ENCODE data around the gene SCUBE1.

SCUBE1 gene

GRCh38 chr22:43236411-43237166 lies 106.6 kb downstream of the SCUBE1 start:
- peaks cover 20% of the 10 kb centered on the region for H3K4me1 Mint-ChIP-seq

GRCh38 chr22:43235445-43236409 lies 107.4 kb downstream of the SCUBE1 start:
- Mint-ChIP-seq H3K27me3 (ENCODE audit: low read depth) (peaks cover 20% of the 10 kb centered on the region), H3K4me1 (peaks cover 20% of the 10 kb centered on the region), H3K36me3 (ENCODE audit: low read depth) (no peaks in the 10 kb centered on the region), H3K27ac (peak overlapping the region in 1 of 3 experiments; percentile 35), H3K4me3 (no peak overlapping the region), H3K9me3 (no peaks in the 10 kb centered on the region)
- no peak for TF ChIP-seq CTCF (IDR thresholded peaks at IDR 0.05; ENCODE audit: unreplicated experiment in 3 of 3)

More at GRCh38 chr22:43236411-43237166, 106.6 kb downstream of the SCUBE1 start:
- no peak for TF ChIP-seq CTCF (IDR thresholded peaks at IDR 0.05; ENCODE audit: unreplicated experiment in 3 of 3)
- no peak overlapping the region for H3K4me3 Mint-ChIP-seq
- H3K36me3 Mint-ChIP-seq (ENCODE audit: low read depth), result no peaks in the 10 kb centered on the region
- H3K27me3 Mint-ChIP-seq (ENCODE audit: low read depth), result peaks cover 13% of the 10 kb centered on the region
- H3K27ac Mint-ChIP-seq, result peak overlapping the region in 1 of 3 experiments; percentile 16
- no peaks in the 10 kb centered on the region for H3K9me3 Mint-ChIP-seq

- Mint-ChIP-seq H3K4me1 (peaks cover 13% of the 10 kb centered on the region), H3K27ac (peak overlapping the region in 1 of 3 experiments; percentile 43), H3K4me3 (no peak overlapping the region), H3K9me3 (no peaks in the 10 kb centered on the region), H3K27me3 (ENCODE audit: low read depth) (peaks cover 21% of the 10 kb centered on the region), H3K36me3 (ENCODE audit: low read depth) (peaks cover 2% of the 10 kb centered on the region)
- no peak for TF ChIP-seq CTCF (IDR thresholded peaks at IDR 0.05; ENCODE audit: unreplicated experiment in 3 of 3)
Observed at GRCh38 chr22:43234264-43234988, 108.7 kb downstream of the SCUBE1 start.

GRCh38 chr22:43233529-43233928 lies 109.6 kb downstream of the SCUBE1 start:
- Mint-ChIP-seq H3K4me3 (no peak overlapping the region), H3K27ac (no peak overlapping the region), H3K4me1 (peaks cover 10% of the 10 kb centered on the region), H3K36me3 (ENCODE audit: low read depth) (peaks cover 3% of the 10 kb centered on the region), H3K27me3 (ENCODE audit: low read depth) (peaks cover 23% of the 10 kb centered on the region), H3K9me3 (no peaks in the 10 kb centered on the region)
- TF ChIP-seq CTCF (IDR thresholded peaks at IDR 0.05; ENCODE audit: unreplicated experiment in 3 of 3), result no peak

- peaks cover 17% of the 10 kb centered on the region for H3K27me3 Mint-ChIP-seq (ENCODE audit: low read depth)
- H3K4me1 Mint-ChIP-seq, result peaks cover 12% of the 10 kb centered on the region
- H3K9me3 Mint-ChIP-seq, result no peaks in the 10 kb centered on the region
- TF ChIP-seq CTCF (IDR thresholded peaks at IDR 0.05; ENCODE audit: unreplicated experiment in 3 of 3), result no peak
- peaks cover 3% of the 10 kb centered on the region for H3K36me3 Mint-ChIP-seq (ENCODE audit: low read depth)
- no peak overlapping the region for H3K4me3 Mint-ChIP-seq
- no peak overlapping the region for H3K27ac Mint-ChIP-seq
Observed at GRCh38 chr22:43232445-43232844, 110.7 kb downstream of the SCUBE1 start.
